Measurements from ENCODE around the gene IL17RB. TPM values are rescaled to one million over a fixed set of nuclear protein-coding genes. Genes with fewer than 3 reads are reported as not detected.

Gene IL17RB
- total RNA-seq, 1 experiment from 2014 or later, result 9.8 TPM

DNA sequence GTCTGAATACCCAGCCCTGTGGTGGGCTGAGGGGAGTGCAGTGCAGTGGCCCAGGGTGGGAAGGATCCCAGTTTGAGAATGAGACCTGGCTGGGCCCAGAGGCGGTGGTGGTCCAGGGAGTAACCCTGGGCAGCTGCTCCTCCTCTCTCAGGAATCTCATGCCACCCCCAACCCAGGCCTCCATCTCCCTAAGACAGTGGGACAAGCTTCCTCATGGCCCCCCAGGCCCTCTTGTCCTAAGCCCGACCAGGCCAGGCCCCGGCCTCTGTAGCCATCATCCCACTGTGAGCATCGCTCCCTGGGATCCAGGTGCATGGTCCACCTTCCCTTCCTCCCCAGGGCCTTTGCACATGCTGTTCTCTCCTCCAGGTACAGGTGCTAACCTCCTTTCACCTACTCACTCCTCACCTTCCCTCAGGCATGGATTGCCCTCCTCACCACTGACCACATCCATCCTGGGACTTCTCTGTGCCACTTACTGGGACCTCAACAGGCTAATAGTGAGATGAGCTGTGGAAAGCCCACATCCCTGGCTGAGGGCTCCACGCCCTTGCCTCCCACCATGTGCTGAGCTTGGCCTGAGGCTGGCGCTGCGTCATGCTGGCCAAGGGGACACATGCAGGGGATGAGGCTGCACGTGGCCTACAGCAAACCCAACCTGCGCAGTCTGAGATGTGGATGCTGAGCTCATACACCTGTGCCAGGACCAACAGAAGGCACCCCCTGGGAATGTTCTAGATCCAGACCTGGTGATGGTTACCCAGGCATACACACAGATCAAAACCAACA lies 10.1 kb upstream of the IL17RB start:
- peak overlapping the region in 1 of 3 experiments; percentile 34; a peak in 1 of 7 replicates for H3K27ac Mint-ChIP-seq
- Histone ChIP-seq H3K14ac (ENCODE audit: insufficient read depth, low read length) (no peak overlapping the region), H3K4ac (ENCODE audit: low read depth, low read length) (no peak overlapping the region), H3K56ac (ENCODE audit: insufficient read length, low read depth, low read length) (no peak overlapping the region), H4K8ac (replicated peaks; ENCODE audit: insufficient read length, low read depth, low read length) (no peak overlapping the region), H2AK5ac (ENCODE audit: insufficient read length, low read length) (no peak overlapping the region), H3K4me1 (ENCODE audit: insufficient read depth, low read length) (no peaks in the 10 kb centered on the region), H2BK5ac (ENCODE audit: insufficient read length, low read length) (no peak overlapping the region), H4K91ac (ENCODE audit: insufficient read length, low read depth, low read length) (no peak overlapping the region), H3K18ac (ENCODE audit: insufficient read length, low read depth, low read length) (no peak overlapping the region), H3K23me2 (ENCODE audit: insufficient read length, low read depth, low read length, poor library complexity, severe bottlenecking) (no peaks in the 10 kb centered on the region), H3K79me1 (ENCODE audit: insufficient read depth, low read depth, low read length, poor library complexity, severe bottlenecking) (no peaks in the 10 kb centered on the region), H2BK120ac (ENCODE audit: low read depth, low read length, poor library complexity, severe bottlenecking) (no peak overlapping the region), H2BK20ac (ENCODE audit: low read depth, low read length, poor library complexity, severe bottlenecking) (no peak overlapping the region), H3K9me3 (ENCODE audit: control insufficient read depth, low read depth, low read length) (no peaks in the 10 kb centered on the region), H2BK12ac (ENCODE audit: insufficient read length, low read depth, low read length) (no peak overlapping the region), H3K79me2 (ENCODE audit: insufficient read depth, low read length) (no peaks in the 10 kb centered on the region), H3K27me3 (ENCODE audit: insufficient read depth, low read length) (no peaks in the 10 kb centered on the region), H3K4me2 (ENCODE audit: insufficient read depth, insufficient read length, low read length) (no peak overlapping the region), H4K20me1 (ENCODE audit: control insufficient read depth, insufficient read depth, insufficient read length) (no peaks in the 10 kb centered on the region), H3T11ph (ENCODE audit: low read length) (no peak overlapping the region), H3K23ac (ENCODE audit: insufficient read length, low read depth, low read length) (no peak overlapping the region), H4K5ac (ENCODE audit: insufficient read length, low read depth, low read length) (no peak overlapping the region), H2BK15ac (ENCODE audit: low read depth, low read length) (no peak overlapping the region), H3K27ac (ENCODE audit: insufficient read length, low read depth, low read length) (no peak overlapping the region), H3K9ac (ENCODE audit: extremely low read depth, insufficient read length, low read length) (no peak overlapping the region), H2AFZ (ENCODE audit: low read length) (no peak overlapping the region)
- no CpG with 5 or more reads among the region's 9 CpGs for WGBS (ENCODE audit: extremely low coverage, insufficient read length, low lambda C conversion rate)
- TF ChIP-seq, protein P1, sequence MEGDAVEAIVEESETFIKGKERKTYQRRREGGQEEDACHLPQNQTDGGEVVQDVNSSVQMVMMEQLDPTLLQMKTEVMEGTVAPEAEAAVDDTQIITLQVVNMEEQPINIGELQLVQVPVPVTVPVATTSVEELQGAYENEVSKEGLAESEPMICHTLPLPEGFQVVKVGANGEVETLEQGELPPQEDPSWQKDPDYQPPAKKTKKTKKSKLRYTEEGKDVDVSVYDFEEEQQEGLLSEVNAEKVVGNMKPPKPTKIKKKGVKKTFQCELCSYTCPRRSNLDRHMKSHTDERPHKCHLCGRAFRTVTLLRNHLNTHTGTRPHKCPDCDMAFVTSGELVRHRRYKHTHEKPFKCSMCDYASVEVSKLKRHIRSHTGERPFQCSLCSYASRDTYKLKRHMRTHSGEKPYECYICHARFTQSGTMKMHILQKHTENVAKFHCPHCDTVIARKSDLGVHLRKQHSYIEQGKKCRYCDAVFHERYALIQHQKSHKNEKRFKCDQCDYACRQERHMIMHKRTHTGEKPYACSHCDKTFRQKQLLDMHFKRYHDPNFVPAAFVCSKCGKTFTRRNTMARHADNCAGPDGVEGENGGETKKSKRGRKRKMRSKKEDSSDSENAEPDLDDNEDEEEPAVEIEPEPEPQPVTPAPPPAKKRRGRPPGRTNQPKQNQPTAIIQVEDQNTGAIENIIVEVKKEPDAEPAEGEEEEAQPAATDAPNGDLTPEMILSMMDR (conservative IDR thresholded peaks at IDR 0.05), result no peak
- no peaks in the 10 kb centered on the region for H3K9me3 Mint-ChIP-seq
- H3K4me3 Mint-ChIP-seq, result no peak overlapping the region
- H3K4me1 Mint-ChIP-seq, result peaks cover 0 to 2% of the 10 kb centered on the region in 2 experiments; a peak in 1 of 4 replicates
- H3K27me3 Mint-ChIP-seq (ENCODE audit: low read depth), result no peaks in the 10 kb centered on the region
- peaks cover 1 to 23% (median 9%) of the 10 kb centered on the region in 3 experiments; a peak in 6 of 7 replicates for H3K36me3 Mint-ChIP-seq (ENCODE audit: insufficient read depth in 1 of 3, low read depth in 3 of 3)
- no peak for DNase-seq

Data from H9 (cell line).